H1 (cell line): ENCODE data around the gene SLC39A11. TPM values are rescaled to one million over a fixed set of nuclear protein-coding genes. Genes with fewer than 3 reads are reported as not detected.

Experiments used
- ATF3 ChIP-seq: IDR thresholded peaks from 2 replicates; pipeline ENCODE4 v1.6.1; 2011; ENCODE audit warnings: low read depth, mild to moderate bottlenecking, low read length; ENCODE audit not compliant: insufficient read depth
- CEBPB ChIP-seq: IDR thresholded peaks from 2 replicates; pipeline ENCODE4 v1.6.1; 2012; ENCODE audit warnings: low read depth, low read length
- CREB1 ChIP-seq: IDR thresholded peaks from 2 replicates; pipeline ENCODE4 v1.6.1; 2012; ENCODE audit warnings: inconsistent platforms
- POLR2A ChIP-seq, 2 experiments: IDR thresholded peaks; 1 replicate in 1 of 2; 2 replicates in 1 of 2; pipeline ENCODE4 v1.6.1; 2011; ENCODE audit warnings: low read depth in 2 of 2, low read length in 2 of 2, mild to moderate bottlenecking in 2 of 2; ENCODE audit errors: control extremely low read depth in 1 of 2
- RAD21 ChIP-seq, 2 experiments: IDR thresholded peaks in 1 of 2; conservative IDR thresholded peaks in 1 of 2; 2 replicates each; pipeline ENCODE4 v1.6.1; 2011; ENCODE audit warnings: low read depth in 2 of 2, low read length in 2 of 2, improper control_type of control experiment in 1 of 2, inconsistent platforms in 1 of 2, mild to moderate bottlenecking in 1 of 2, moderate library complexity in 1 of 2
- SIX5 ChIP-seq: IDR thresholded peaks from 2 replicates; pipeline ENCODE4 v1.6.1; 2011; ENCODE audit warnings: mild to moderate bottlenecking, low read depth, low read length
- SP4 ChIP-seq: IDR thresholded peaks from 2 replicates; pipeline ENCODE4 v1.6.1; 2012; ENCODE audit warnings: low read length, inconsistent platforms
- TBP ChIP-seq: IDR thresholded peaks from 2 replicates; pipeline ENCODE4 v1.6.1; 2011; ENCODE audit warnings: low read depth, low read length, improper control_type of control experiment
- polyA plus RNA-seq, 7 experiments: library from polyadenylated mRNA; depleted of rRNA in 3 of 7; stranded (reverse) in 5 of 7; unstranded in 2 of 7; fragments of >200 nt in 5 of 7; fragments of 200-250 nt in 2 of 7; gene quantifications; 1 replicate in 5 of 7; 2 replicates in 1 of 7; 4 replicates in 1 of 7; pipeline versions ENCODE4 v1.2.1 to v1.2.3, GENCODE V29; 2011 to 2013; ENCODE audit warnings: missing spikeins in 2 of 7, mixed read lengths in 2 of 7
- total RNA-seq: library from RNA; stranded (reverse); fragmentation: NEBNext Ultra II Directional; extraction: Animal tissue kit (Norgen Biotek cat#: 25700); gene quantifications from 2 replicates; pipeline ENCODE4 v1.2.1, GENCODE V29; 2021

SLC39A11 gene
- total and polyA plus RNA-seq, 2 of the 8 experiments (the other 6 are each of a cell fraction or from before 2014, with no cell fraction given), result 12.2 to 19.6 TPM

- TF ChIP-seq TBP (no peak), RAD21 (IDR thresholded peaks at IDR 0.05 in 1 of 2, conservative IDR thresholded peaks at IDR 0.05 in 1 of 2; ENCODE audit: low read depth in 2 of 2, low read length in 2 of 2) (no peak), CEBPB (no peak), SIX5 (no peak), CREB1 (no peak), ATF3 (no peak), SP4 (no peak), POLR2A (IDR thresholded peaks at IDR 0.05; ENCODE audit: control extremely low read depth in 1 of 2, low read depth in 2 of 2, low read length in 2 of 2) (no peak)
Observed at GRCh38 chr17:72749119-72749572, 343.3 kb downstream of the SLC39A11 start (continued).
